Lower leg skin (tissue), 3 donors: ENCODE data around the gene CHID1.

Experiments
- CTCF ChIP-seq, 3 donors: fragments of 450-650 bp; IDR thresholded peaks; one replicate each; pipeline ENCODE4 v1.5.1; 2016; ENCODE audit warnings: antibody characterized with exemption in 3 of 3, mild to moderate bottlenecking in 3 of 3, moderate library complexity in 2 of 3
- POLR2A ChIP-seq, 2 donors: fragments of 450-650 bp; IDR thresholded peaks; one replicate each; pipeline ENCODE4 v1.6.1; 2016 to 2017; ENCODE audit warnings: antibody characterized with exemption in 2 of 2, mild to moderate bottlenecking in 1 of 2, moderate library complexity in 1 of 2

GRCh38 chr11:818396-819128, 92.0 kb downstream of the CHID1 start, which contains the start of gene PNPLA2:
- no peak for TF ChIP-seq CTCF (IDR thresholded peaks at IDR 0.05)
- no peak for TF ChIP-seq POLR2A (IDR thresholded peaks at IDR 0.05)
